Dermis lymphatic vessel endothelial cell (primary cell): Measurements from ENCODE around the gene AMPH. TPM values are rescaled to one million over a fixed set of nuclear protein-coding genes. Genes with fewer than 3 reads are reported as not detected.

Experiments
- total RNA-seq: library from RNA; depleted of rRNA; stranded (reverse); fragments of >200 nt; gene quantifications from 2 replicates; pipeline ENCODE4 v1.2.1, GENCODE V29; 2014

AMPH gene
- total RNA-seq: under 0.01 TPM in 1 of 2 replicates, not detected in the other

DNA sequence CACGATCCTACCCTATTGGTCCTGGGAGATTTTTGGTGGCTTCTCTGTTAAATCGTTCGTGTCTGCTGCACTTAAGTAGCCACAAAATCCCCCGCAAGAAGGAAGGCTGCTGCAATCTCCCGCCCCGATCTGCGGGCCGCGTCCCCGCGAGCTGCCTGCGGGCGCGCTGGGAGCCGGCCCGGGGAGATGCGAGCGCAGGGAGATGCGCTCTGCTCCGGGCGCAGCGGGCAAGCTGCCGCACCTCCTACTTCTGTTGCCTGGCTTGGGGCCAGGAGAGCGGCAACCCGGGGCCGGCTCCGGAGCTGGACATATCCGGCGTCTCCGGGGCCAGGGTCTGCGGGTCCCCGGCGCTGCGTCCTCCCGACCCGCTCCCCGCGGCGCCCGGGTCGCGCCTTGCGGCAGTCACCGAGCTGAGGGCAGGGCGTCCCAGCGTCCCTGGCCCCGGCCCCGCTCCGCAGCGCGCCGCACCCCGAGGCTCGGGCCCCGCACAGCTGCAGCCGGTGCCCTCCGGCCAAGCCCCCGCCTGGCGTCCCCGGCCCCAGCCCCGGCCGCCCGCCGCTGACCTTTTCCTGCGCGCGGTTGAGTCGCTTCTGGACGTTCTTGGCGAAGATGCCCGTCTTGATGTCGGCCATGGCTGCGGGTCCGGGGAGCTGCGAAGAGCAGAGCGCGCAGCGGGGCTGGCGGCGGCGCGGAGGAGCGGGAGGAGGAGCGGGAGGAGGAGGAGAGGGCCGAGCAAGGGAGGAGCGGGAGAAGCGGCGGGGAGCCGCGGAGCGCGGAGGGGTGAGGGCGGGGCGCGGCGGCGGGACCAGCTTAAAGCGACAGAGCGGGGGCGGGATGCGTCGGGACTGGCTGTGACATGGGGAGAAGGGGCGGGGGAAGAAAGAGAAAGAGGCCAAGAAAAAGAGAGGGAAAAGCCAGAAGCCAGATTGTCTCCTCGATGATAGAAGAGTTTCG is at the start of gene AMPH:
Gene AMPH, minus strand, starts transcription at position 654 of the 954 bp plus-strand sequence. Its CDS starts 22 bp downstream, at position 632.

